ENCODE data around the gene SMC1B. TPM values are rescaled to one million over a fixed set of nuclear protein-coding genes. Genes with fewer than 3 reads are reported as not detected.

Gene SMC1B
- total and polyA plus RNA-seq, 2 of the 8 experiments (the other 6 are each of a cell fraction or from before 2014, with no cell fraction given), result 0.02 TPM; not detected in 1

- Histone ChIP-seq H3K79me1 (ENCODE audit: low read depth, low read length) (peaks cover 8% of the 10 kb centered on the region), H3K9ac (replicated peaks in 1 of 4; ENCODE audit: extremely low read depth in 1 of 4, low read depth in 3 of 4, low read length in 3 of 4) (no peak overlapping the region), H3K27ac (ENCODE audit: low read depth, low read length) (no peak overlapping the region), H3K18ac (ENCODE audit: extremely low read depth, low read length) (no peak overlapping the region), H3K23ac (ENCODE audit: insufficient read length) (no peak overlapping the region), H3K4ac (replicated peaks; ENCODE audit: insufficient read length, low read depth, low read length) (peak overlapping the region; percentile 49), H3K4me3 (ENCODE audit: extremely low read depth in 1 of 4, insufficient read depth in 2 of 4, low read depth in 3 of 4, low read length in 4 of 4) (no peak overlapping the region), H2BK12ac (ENCODE audit: low read depth, low read length) (no peak overlapping the region), H4K8ac (ENCODE audit: extremely low read depth, insufficient read depth, low read length) (no peak overlapping the region), H3K27me3 (replicated peaks in 1 of 4; ENCODE audit: control insufficient read depth in 3 of 4, extremely low read depth in 1 of 4, insufficient read depth in 3 of 4, low read length in 3 of 4) (no peaks in the 10 kb centered on the region), H2AFZ (ENCODE audit: low read length) (no peak overlapping the region), H3K79me2 (ENCODE audit: control insufficient read depth in 1 of 2, insufficient read depth in 2 of 2, low read length in 2 of 2) (peaks cover 0 to 54% of the 10 kb centered on the region in 2 experiments; a peak in 3 of 4 replicates), H2AK5ac (ENCODE audit: low read depth, low read length) (peak overlapping the region; percentile 61; the same call in 1 of the 2 replicates), H3K23me2 (ENCODE audit: low read depth, low read length) (no peaks in the 10 kb centered on the region), H3K36me3 (ENCODE audit: control insufficient read depth in 2 of 4, insufficient read depth in 4 of 4, low read length in 3 of 4) (peaks cover 0 to 4% (median under 1%) of the 10 kb centered on the region in 4 experiments; a peak in 2 of 8 replicates), H3K9me3 (ENCODE audit: insufficient read depth in 2 of 2, low read depth in 1 of 2, low read length in 1 of 2) (no peaks in the 10 kb centered on the region), H2BK120ac (replicated peaks; ENCODE audit: low read depth, low read length) (no peak overlapping the region), H3K14ac (ENCODE audit: insufficient read length) (no peak overlapping the region), H4K5ac (ENCODE audit: insufficient read length, low read depth, low read length) (no peak overlapping the region), H4K20me1 (replicated peaks in 1 of 2; ENCODE audit: control insufficient read depth in 1 of 2, insufficient read depth in 2 of 2, low read length in 2 of 2) (peaks cover 0 to 12% of the 10 kb centered on the region in 2 experiments), H2BK20ac (ENCODE audit: low read length) (no peak overlapping the region), H2BK5ac (ENCODE audit: low read depth, low read length) (peak overlapping the region; percentile 75; the same call in 1 of the 2 replicates), H3K4me2 (ENCODE audit: insufficient read depth in 1 of 2, low read depth in 2 of 2, low read length in 2 of 2) (no peak overlapping the region), H4K91ac (replicated peaks; ENCODE audit: insufficient read length, low read length) (no peak overlapping the region), H2BK15ac (ENCODE audit: low read length) (no peak overlapping the region), H3K4me1 (replicated peaks in 1 of 4; ENCODE audit: control insufficient read depth in 3 of 4, insufficient read depth in 4 of 4, low read length in 3 of 4) (no peaks in the 10 kb centered on the region; a peak in 3 of 7 replicates), H3K56ac (replicated peaks; ENCODE audit: insufficient read length, low read depth, low read length) (no peak overlapping the region)
- CTCF ChIA-PET (ENCODE audit: partially characterized antibody), result interaction anchor here (0.6 to 1.6 kb wide), 11 partner anchors 11 to 313 kb away, joined by 3 to 7 read pairs (median 3); no protein-coding TSS in a partner anchor
- TF ChIP-seq RAD21 (IDR thresholded peaks at IDR 0.05 in 1 of 2, conservative IDR thresholded peaks at IDR 0.05 in 1 of 2; ENCODE audit: low read depth in 2 of 2, low read length in 2 of 2), result peak in 1 of 2 experiments; percentile 60; a peak in 2 of 4 replicates
- TF ChIP-seq CTCF (IDR thresholded peaks at IDR 0.05; ENCODE audit: control extremely low read depth in 1 of 3, insufficient read depth in 1 of 3, low read depth in 1 of 3, low read length in 3 of 3), result peak; percentile 52 to 62 (median 61)
- no peak for TF ChIP-seq RBBP5 (IDR thresholded peaks at IDR 0.05; ENCODE audit: borderline replicate concordance, low read depth, low read length)
- POLR2A ChIA-PET (ENCODE audit: partially characterized antibody), result interaction anchor here (0.6 to 1.6 kb wide), 3 partner anchors 8 to 32 kb away, joined by 3 to 5 read pairs (median 5); partner anchors contain the start of gene FAM118A
- FAIRE-seq (no peak), DNase-seq (ENCODE audit: low read depth in 1 of 2, low spot score in 2 of 2) (peak in 1 of 2 experiments; percentile 54)
- 75% methylated on average over 19 of the region's 19 CpGs; no CpG with 5 or more reads in 1 of the 2 experiments for WGBS, 2 experiments (ENCODE audit: extremely low coverage in 1 of 2, insufficient coverage in 1 of 2, insufficient read length in 1 of 2, insufficient replicate concordance in 2 of 2, low coverage in 1 of 2, low lambda C conversion rate in 2 of 2, missing lambda C conversion rate in 1 of 2)
Measured at GRCh38 chr22:45317551-45318167, 95.7 kb downstream of the SMC1B start.
